T-helper 2 cell treated with Interferon-gamma antibody and Interleukin-4, amounts not matched to agents 5 μg/mL and 100 μg/mL, for 36 hours (primary cell): ENCODE measurements around the gene SEC14L5.
A peak's percentile ranks its signal among the peaks of the same experiment; 100 is the strongest.
"Not testable (repeated sequence)": the region's sequence is repeated elsewhere in the genome, so short reads cannot be mapped to it uniquely, and the experiment has no call there.

Experiments
- DNase-seq: peaks from one replicate; pipeline ENCODE4 v3.0.0; 2021; ENCODE audit warnings: low spot score
- H3K27ac Mint-ChIP-seq: one replicate; pipeline ENCODE4 v1.8.0; 2021; ENCODE audit warnings: mild to moderate bottlenecking, mixed read lengths
- H3K27me3 Mint-ChIP-seq: one replicate; pipeline ENCODE4 v1.8.0; 2021; ENCODE audit warnings: low read depth, mixed read lengths
- H3K36me3 Mint-ChIP-seq: one replicate; pipeline ENCODE4 v1.8.0; 2021; ENCODE audit warnings: low read depth, mixed read lengths
- H3K4me1 Mint-ChIP-seq: one replicate; pipeline ENCODE4 v1.8.0; 2021; ENCODE audit warnings: low read depth, mixed read lengths
- H3K4me3 Mint-ChIP-seq: one replicate; pipeline ENCODE4 v1.8.0; 2022; ENCODE audit warnings: mild to moderate bottlenecking, moderate library complexity, mixed read lengths
- H3K9me3 Mint-ChIP-seq: one replicate; pipeline ENCODE4 v1.8.0; 2021; ENCODE audit warnings: mixed read lengths

SEC14L5 gene

DNA sequence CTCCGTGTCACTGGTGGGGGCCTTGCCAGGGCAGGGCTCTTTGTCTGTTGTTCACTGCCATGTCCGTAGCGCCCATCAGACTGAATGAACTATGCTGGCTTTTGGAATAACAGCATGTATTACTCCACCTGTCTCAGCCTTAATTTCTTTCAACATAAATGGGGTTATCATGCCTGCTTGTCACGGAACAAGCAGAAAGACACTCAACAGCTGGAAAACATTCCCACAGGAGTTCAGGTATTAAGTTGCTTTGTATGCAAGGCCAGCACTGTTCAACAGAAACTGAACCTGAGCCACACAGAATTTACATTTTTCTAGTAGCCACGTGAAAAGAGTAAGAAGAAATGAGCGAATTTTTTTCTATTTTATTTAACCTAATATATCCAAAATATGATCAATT is 34.3 kb upstream of the SEC14L5 start:
- Mint-ChIP-seq H3K4me3 (no peak overlapping the region), H3K4me1 (no peaks in the 10 kb centered on the region), H3K27ac (no peak overlapping the region), H3K9me3 (peaks cover 18% of the 10 kb centered on the region), H3K36me3 (no peaks in the 10 kb centered on the region), H3K27me3 (no peaks in the 10 kb centered on the region)
- no peak for DNase-seq

DNA sequence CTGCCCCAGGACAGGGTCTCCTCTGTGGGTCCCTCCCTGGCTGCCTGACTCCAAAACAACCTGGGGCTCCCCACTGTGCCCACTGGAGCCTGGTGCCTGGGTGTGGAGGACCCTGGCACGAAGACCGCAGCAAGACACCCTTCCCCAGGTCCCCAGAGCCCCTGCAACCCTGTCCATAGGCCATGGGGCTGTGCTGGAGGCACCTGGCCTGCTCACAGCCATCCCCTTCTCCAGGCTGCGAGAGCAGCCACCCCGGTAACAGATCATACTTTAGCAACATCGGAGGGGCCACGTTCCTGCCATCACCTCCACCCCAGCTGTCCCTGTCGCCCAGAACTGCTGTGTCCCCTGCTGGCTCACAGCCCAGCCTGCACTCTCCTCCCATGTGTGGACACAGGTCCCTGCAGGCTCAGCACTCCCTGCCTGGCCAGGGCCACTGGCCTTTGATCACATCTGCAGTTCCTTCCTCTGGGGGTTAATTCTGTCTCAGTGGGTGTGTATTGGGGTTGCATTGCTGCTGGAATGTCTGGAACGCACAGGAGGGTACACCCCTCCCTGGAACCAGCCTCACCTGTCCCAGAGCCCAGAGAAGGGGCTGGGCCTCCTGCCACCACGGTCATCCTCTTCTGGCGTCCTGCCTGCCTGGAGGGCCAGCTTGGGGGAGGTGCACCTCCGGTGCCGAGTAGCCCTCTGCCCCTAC is 33.4 kb upstream of the SEC14L5 start:
- H3K4me1 Mint-ChIP-seq: no peaks in the 10 kb centered on the region
- H3K27ac Mint-ChIP-seq: no peak overlapping the region
- H3K36me3 Mint-ChIP-seq: no peaks in the 10 kb centered on the region
- no peak for DNase-seq
- no peaks in the 10 kb centered on the region for H3K27me3 Mint-ChIP-seq
- peaks cover 24% of the 10 kb centered on the region for H3K9me3 Mint-ChIP-seq
- no peak overlapping the region for H3K4me3 Mint-ChIP-seq

DNA sequence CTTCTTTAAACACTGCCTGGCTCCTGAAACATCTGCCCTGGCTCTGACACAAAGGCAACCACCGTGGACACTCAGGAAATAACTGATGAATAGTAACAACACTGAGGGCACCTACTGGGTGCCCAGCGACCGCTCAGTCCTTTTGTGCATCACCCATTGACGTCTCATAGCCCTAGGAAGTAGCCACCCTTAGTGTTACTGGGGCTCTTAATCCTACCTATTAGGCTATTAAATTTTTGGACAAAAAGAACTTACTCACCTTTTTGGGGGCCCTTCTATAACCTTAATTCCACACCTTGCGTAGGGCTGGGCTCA is 32.9 kb upstream of the SEC14L5 start:
- no peaks in the 10 kb centered on the region for H3K27me3 Mint-ChIP-seq
- peaks cover 24% of the 10 kb centered on the region for H3K9me3 Mint-ChIP-seq
- H3K36me3 Mint-ChIP-seq: no peaks in the 10 kb centered on the region
- H3K27ac Mint-ChIP-seq: no peak overlapping the region
- H3K4me1 Mint-ChIP-seq: no peaks in the 10 kb centered on the region
- DNase-seq: no peak
- no peak overlapping the region for H3K4me3 Mint-ChIP-seq

DNA sequence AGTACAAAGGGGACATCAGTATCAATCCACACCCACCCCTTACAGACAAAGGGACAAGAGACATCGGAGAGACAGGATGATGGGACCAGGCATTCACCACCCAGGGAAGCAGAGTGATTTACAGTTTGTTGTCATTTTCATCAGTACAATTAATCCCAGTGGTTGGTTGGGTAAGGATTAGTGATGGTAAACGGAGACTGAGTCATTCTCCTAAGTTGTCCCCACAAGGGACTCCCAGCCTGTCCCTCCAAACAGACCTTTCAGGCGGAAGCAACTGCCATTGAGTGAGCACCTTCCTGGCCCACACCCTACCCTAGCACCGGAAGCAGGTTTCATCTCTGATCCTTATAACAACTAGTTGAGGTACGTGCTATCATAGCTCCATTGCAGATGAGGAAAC is 32.3 kb upstream of the SEC14L5 start:
- no peak for DNase-seq
- H3K4me1 Mint-ChIP-seq: no peaks in the 10 kb centered on the region
- no peaks in the 10 kb centered on the region for H3K27me3 Mint-ChIP-seq
- H3K36me3 Mint-ChIP-seq: no peaks in the 10 kb centered on the region
- peaks cover 24% of the 10 kb centered on the region for H3K9me3 Mint-ChIP-seq
- no peak overlapping the region for H3K4me3 Mint-ChIP-seq
- H3K27ac Mint-ChIP-seq: no peak overlapping the region

DNA sequence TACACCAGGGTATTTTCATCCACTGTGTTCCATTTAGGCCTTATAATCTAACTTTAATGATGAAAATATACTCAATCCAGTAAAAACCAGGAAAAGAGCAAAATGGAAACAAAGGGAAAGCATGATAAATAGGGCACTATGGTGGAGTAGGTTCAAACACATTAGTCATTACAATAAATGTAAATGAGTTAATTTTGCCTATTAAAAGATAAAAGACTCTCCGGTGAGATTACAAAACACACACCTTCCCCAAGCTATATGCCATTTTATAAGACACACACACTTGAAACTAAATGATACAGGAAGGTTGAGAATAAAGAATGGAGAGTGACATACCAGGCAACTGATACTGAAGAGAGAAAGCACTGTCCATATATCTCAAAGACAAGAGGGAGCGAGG is 31.2 kb upstream of the SEC14L5 start:
- no peaks in the 10 kb centered on the region for H3K36me3 Mint-ChIP-seq
- no peak overlapping the region for H3K4me3 Mint-ChIP-seq
- no peaks in the 10 kb centered on the region for H3K27me3 Mint-ChIP-seq
- H3K4me1 Mint-ChIP-seq: no peaks in the 10 kb centered on the region
- no peak for DNase-seq
- peaks cover 24% of the 10 kb centered on the region for H3K9me3 Mint-ChIP-seq
- H3K27ac Mint-ChIP-seq: no peak overlapping the region

DNA sequence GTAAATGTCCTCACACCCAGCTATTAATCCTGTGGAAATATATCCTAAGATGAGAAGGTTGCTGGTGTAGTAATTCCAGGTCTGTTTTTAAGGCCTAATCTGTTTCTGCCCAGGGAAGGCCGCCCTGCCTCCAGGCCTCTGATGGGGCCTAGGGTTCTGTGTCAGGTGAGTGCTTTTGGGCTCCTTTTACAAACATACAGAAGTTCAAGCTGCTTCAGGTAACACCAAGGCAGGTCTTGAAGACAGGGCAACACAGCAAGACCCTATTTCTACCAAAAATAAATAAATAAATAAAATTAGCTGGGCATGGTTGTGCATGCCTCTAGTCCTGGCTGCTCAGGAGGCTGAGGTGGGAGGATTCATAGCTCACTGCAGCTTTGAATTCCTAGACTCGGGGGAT is 30.5 kb upstream of the SEC14L5 start:
- H3K4me1 Mint-ChIP-seq: no peaks in the 10 kb centered on the region
- no peaks in the 10 kb centered on the region for H3K36me3 Mint-ChIP-seq
- H3K9me3 Mint-ChIP-seq: peaks cover 24% of the 10 kb centered on the region
- H3K4me3 Mint-ChIP-seq: no peak overlapping the region
- H3K27ac Mint-ChIP-seq: no peak overlapping the region
- H3K27me3 Mint-ChIP-seq: no peaks in the 10 kb centered on the region
- DNase-seq: no peak

DNA sequence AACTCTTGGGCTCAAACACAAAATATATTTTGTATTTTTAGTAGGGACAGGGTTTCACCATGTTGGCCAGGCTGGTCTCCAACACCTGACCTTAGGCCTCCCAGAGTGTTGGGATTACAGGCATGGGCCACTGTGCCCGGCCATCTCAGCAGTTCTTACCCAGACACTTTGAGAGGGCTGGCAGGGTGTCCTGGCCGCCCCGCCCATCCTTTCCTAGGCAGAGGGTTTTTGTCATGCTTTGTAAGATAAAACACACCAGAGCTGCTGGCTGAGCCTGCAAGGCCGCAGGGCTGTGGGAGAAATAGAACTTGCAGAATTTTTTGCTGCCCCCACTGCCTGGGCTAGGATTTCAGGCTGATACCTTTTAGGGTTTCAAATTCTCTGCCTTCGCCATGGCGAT is 29.9 kb upstream of the SEC14L5 start:
- Mint-ChIP-seq H3K27ac (no peak overlapping the region), H3K27me3 (no peaks in the 10 kb centered on the region), H3K4me1 (no peaks in the 10 kb centered on the region), H3K9me3 (peaks cover 24% of the 10 kb centered on the region), H3K36me3 (no peaks in the 10 kb centered on the region), H3K4me3 (no peak overlapping the region)
- DNase-seq: no peak

DNA sequence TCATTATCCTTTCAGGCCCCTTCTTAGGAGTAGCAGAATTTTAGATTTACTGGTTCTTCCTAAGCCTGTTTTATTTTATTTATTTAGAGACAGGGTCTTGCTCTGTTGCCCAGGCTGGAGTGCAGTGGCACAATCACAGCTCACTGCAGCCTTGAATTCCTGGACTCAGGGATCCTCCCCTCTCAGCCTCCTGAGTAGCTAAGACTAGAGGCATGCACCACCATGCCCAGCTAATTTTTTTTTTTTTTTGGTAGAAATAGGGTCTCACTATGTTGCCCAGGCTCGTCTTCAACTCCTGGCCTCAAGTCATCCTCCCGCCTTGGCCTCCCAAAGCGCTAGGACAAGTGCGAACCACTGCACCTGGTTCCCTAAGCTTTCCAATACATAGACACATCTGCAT is 28.5 kb upstream of the SEC14L5 start:
- not testable (repeated sequence) for H3K27me3 Mint-ChIP-seq, H3K4me3 Mint-ChIP-seq, DNase-seq, H3K4me1 Mint-ChIP-seq, H3K36me3 Mint-ChIP-seq, H3K27ac Mint-ChIP-seq
- peaks cover 24% of the 10 kb centered on the region for H3K9me3 Mint-ChIP-seq

DNA sequence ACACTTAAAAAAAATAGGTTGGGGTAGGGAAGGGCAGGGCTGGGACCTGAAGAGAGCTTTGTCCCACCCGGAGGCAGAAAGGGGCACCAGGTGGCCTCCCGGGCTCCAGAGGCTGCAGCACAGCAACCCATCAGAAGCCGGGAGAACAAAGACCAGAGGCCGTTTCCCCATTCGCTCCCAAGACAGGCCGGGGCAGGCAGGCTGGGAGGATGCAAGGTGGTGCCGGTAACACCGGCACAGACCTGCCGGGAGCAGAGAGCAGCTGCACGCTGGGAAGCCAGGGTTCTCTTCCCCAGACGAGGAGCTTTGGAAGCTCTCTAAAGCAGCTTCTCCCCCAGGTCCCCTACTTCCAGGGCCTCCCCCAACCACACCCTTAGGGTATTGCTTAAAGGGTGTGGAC is 26.7 kb upstream of the SEC14L5 start:
- peaks cover 12% of the 10 kb centered on the region for H3K27me3 Mint-ChIP-seq
- no peaks in the 10 kb centered on the region for H3K4me1 Mint-ChIP-seq
- H3K27ac Mint-ChIP-seq: no peak overlapping the region
- DNase-seq: no peak
- no peaks in the 10 kb centered on the region for H3K36me3 Mint-ChIP-seq
- no peak overlapping the region for H3K4me3 Mint-ChIP-seq
- peaks cover 15% of the 10 kb centered on the region for H3K9me3 Mint-ChIP-seq

DNA sequence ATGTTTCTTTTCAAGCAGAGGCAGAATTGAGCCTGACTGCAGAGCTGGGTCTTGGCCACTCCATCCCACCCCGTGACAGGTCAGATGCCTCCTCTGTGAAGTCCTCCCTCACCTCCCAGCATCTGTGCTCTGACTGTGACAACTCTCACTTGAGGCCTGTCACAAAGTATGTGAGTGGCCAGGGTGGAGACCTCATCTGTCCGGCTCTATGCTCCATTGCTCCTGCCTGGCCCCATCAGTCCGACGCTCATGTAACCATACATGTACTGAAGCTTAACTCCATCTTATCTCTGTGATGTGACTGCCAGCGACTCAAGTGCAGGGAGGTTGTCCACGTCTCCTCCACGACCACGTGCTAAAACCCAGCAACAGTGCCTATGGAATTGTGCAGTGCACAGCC is 24.7 kb upstream of the SEC14L5 start:
- H3K27me3 Mint-ChIP-seq: peaks cover 27% of the 10 kb centered on the region
- no peak overlapping the region for H3K4me3 Mint-ChIP-seq
- DNase-seq: no peak
- no peaks in the 10 kb centered on the region for H3K36me3 Mint-ChIP-seq
- no peak overlapping the region for H3K27ac Mint-ChIP-seq
- peaks cover 2% of the 10 kb centered on the region for H3K4me1 Mint-ChIP-seq
- H3K9me3 Mint-ChIP-seq: peaks cover 5% of the 10 kb centered on the region

DNA sequence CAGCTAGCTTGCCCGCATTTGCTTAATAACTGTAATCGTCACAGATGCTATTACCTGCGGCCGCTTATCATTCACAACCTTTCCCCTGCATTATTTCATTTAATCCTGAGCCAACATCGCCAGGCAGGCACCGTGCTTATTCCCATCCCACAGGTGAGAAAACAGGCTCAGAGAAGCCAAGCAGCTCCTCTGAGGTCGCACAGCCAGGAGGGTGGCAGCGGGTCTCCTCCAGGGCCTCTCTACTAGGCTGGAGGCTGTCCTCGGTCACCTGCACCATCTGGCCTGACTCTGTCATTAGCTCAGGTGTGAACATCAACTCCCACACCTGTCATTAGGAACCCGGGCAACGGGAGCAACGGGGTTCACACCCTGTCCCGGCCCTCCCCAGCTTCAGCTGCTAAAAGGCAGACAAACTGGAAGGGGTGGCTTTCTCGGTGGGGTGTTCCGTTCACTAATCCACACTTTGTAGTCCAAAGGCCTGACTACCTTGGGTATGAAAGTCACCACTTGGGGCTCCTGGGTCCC is 24.2 kb upstream of the SEC14L5 start:
- no peak overlapping the region for H3K27ac Mint-ChIP-seq
- no peaks in the 10 kb centered on the region for H3K36me3 Mint-ChIP-seq
- H3K4me1 Mint-ChIP-seq: peaks cover 2% of the 10 kb centered on the region
- DNase-seq: no peak
- H3K27me3 Mint-ChIP-seq: peaks cover 30% of the 10 kb centered on the region
- H3K4me3 Mint-ChIP-seq: no peak overlapping the region
- peaks cover 5% of the 10 kb centered on the region for H3K9me3 Mint-ChIP-seq

DNA sequence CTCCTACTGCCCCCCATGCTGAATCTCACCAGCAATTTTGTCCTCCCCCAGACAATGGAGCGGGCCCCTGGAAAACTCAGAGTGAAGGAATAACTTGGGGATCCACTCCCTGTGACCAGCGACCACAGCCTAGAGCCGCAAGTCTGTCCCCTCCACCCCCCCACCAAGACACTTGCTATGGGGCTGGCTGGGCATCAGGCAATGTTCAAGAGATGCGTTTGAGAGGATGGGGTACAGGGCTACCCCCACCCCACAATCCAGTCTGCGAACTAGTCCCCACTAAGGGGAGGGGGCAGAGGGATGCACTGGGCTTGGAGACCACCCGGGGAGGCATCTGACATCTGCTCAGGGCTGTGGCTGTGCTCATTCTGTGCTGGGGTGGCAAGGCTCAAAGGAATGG is 23.5 kb upstream of the SEC14L5 start:
- no peaks in the 10 kb centered on the region for H3K9me3 Mint-ChIP-seq
- H3K36me3 Mint-ChIP-seq: no peaks in the 10 kb centered on the region
- peaks cover 2% of the 10 kb centered on the region for H3K4me1 Mint-ChIP-seq
- no peak overlapping the region for H3K27ac Mint-ChIP-seq
- no peak for DNase-seq
- no peak overlapping the region for H3K4me3 Mint-ChIP-seq
- peaks cover 30% of the 10 kb centered on the region for H3K27me3 Mint-ChIP-seq

DNA sequence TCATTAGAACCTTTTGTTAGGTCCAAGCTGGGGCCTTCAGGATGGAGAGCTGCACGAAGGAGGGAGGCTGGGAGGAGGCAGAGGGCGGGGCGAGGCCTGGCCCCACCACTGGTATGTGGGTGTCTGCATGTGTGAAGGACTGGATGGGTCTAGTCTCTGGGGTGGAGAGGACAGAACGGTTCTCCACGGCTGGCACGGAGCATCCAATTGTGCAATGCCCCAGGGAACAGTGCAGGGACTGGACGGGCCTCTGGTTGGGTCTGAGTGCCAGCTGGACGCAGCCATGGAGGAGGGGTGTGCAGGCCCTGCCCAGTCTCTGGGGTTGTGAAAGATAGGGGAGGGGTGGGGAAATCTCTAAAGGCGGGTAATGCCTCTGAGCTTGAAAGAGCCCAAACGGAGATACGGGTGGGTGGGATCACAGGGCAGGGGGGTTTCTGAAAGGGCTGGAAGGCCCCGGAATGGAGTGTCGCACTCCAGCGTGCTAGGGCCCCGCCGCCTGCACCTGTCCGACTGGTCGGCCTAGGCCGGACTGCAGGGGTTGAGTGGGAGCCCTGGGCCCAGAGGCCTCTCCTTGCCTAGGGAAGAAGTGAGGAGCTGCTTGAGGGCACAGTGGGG is 22.8 kb upstream of the SEC14L5 start:
- no peak for DNase-seq
- Mint-ChIP-seq H3K4me3 (no peak overlapping the region), H3K36me3 (no peaks in the 10 kb centered on the region), H3K4me1 (peaks cover 2% of the 10 kb centered on the region), H3K27me3 (peaks cover 30% of the 10 kb centered on the region), H3K27ac (no peak overlapping the region), H3K9me3 (no peaks in the 10 kb centered on the region)

DNA sequence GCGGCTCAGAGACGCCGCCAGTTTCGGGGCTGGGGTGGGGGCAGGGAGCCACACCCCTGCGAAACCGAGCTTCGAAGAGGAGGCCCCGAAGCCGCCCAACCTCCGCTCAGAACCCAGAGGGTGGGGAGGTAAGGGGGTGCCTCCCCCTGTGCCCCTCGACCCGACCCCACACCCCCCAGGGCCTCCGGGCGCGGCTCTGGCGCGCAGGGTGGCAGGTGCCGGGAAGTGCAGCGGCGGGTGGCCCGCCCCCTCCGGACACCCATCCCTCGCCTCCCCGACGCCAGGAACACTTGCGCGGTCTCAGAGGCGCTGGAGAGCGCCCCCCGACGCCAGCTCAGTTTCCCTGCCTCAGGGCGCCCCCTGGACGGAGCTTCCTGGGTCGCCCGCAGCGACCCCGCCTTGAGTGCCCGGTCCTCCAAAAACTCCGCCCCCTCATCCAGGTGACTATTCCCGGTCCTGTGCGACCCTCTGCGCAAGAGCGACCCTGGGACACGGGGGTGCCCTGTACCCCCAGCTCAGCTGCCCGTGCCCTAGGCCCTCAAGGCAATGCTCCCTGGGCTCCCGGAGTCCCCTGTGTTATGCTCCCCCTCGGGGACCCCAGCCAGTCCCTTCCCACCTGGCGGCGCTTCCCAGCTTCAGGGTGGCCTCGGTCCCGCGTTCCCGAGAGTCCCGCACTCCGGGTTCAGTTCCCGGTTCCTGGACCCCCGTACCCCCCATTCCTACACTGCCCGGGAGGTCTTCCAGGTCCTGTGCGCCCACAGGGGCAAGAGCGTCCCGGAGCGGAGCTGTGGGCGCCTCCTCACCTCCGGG is 21.7 kb upstream of the SEC14L5 start:
- H3K36me3 Mint-ChIP-seq: no peaks in the 10 kb centered on the region
- peak overlapping the region; percentile 61 for H3K4me3 Mint-ChIP-seq
- H3K27me3 Mint-ChIP-seq: peaks cover 30% of the 10 kb centered on the region
- no peak for DNase-seq
- no peak overlapping the region for H3K27ac Mint-ChIP-seq
- no peaks in the 10 kb centered on the region for H3K9me3 Mint-ChIP-seq
- peaks cover 2% of the 10 kb centered on the region for H3K4me1 Mint-ChIP-seq
